ENCODE measurements around the gene CUTA. TPM values are rescaled to one million over a fixed set of nuclear protein-coding genes. Genes with fewer than 3 reads are reported as not detected.

Gene CUTA
- polyA plus RNA-seq, 1 donor, result 153 TPM

DNA sequence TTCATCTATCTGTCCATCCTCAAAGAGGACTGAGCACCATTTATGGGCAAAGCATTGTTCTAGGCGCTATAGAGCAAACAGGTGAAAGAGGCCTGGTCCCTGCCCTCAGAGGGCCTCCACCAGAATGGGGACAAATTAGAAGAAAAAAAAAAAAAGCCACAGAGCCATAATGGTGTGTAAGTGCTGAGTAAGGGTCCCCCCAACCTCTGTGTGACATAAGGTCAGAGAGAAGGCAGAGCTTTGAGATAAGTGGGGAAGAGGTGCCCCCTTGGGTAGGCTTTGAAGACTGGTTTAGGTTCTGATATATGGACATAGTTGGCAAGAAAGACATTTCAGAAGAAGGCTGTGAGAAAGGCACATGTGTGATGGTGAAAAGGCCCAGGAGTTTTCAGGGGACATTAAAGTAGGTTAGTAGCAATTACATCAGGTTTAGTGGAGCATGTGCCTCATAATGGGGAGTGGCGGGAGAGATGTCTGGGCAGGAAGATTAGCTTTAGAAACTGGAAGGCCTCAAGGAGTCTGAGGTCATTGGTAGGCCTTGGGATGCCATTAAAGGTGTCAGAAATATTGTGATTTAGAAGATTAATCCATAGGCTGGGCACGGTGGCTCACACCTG lies 21.2 kb upstream of the CUTA start:
- DNase-seq, result no peak

DNA sequence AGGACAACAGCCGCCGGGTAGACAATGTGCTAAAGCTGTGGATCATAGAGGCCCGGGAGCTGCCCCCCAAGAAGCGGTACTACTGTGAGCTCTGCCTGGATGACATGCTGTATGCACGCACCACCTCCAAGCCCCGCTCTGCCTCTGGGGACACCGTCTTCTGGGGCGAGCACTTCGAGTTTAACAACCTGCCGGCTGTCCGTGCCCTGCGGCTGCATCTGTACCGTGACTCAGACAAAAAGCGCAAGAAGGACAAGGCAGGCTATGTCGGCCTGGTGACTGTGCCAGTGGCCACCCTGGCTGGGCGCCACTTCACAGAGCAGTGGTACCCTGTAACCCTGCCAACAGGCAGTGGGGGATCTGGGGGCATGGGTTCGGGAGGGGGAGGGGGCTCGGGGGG lies 19.8 kb upstream of the CUTA start:
- DNase-seq, result no peak

DNA sequence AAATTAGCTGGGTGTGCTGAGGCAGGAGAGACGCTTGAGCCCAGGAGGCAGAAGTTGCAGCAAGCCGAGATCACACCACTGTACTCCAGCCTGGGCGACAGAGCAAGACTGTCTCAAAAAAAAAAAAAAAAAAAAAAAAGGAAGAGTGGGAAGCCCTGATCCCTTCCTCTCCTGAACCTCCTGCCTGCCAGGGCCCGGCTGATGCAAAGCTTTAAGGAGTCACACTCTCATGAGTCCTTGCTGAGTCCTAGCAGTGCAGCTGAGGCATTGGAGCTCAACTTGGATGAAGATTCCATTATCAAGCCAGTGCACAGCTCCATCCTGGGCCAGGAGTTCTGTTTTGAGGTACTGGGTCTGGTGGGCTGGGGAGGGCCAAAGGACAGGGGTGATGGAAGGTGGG lies 17.1 kb upstream of the CUTA start:
- no peak for DNase-seq

DNA sequence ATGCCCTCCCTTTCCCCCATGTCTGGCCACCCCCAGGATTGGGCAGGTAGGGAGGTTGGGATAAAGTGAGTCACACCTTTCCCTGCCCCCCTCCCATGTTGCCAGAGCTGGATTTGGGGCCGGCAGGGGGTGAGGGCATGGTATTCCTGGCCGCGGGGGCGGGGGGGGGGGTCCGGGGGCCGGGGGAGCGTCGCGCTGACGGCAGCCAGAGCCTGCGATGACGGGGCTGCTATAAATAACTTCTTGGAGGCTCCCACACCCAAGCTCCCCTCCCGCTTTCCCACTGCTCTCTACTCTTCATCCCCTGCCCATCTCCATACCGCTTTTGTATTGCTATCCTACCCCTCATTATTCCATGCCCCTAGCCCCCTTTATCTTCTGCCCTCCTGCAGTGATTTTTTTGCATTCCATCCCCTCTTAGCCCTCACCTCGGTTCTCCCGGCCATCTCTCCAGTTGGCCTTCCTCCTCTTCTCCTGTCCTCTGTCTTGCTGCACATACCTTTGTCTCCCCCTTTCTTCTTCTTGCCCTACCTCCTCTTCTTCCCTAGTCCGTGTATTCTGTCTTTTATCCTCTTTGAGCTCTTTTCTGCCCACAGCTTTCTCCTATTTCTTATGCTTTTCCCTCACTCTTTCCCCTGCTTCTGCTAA lies 15.8 kb upstream of the CUTA start:
- DNase-seq, result no peak

DNA sequence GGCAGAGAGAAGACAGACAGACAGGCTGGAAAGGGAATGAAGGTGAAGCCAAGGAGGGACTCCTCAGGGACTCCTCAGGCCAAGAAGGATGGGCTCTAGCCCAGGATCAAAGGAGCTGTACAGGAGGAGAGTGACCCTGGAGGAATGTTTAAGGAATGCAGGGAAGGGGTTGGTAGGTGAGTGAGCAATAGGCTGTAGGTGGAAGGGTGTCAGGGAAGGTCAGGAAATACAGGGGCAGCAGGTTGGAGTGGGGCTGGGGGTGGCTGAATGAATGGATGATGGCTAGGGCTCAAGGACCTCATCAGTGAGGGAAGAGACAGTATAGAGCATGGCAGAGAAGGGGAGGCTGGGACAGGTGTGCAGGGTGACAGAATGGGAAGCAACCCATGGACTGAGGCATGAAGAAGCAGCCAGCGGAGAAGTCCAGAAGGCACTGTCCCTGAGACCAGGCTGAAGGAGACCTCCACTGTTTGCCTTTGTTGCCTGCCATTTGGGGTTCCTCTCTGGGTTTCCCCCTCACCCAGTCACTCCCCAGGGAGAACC lies 15.2 kb upstream of the CUTA start:
- no peak for DNase-seq

DNA sequence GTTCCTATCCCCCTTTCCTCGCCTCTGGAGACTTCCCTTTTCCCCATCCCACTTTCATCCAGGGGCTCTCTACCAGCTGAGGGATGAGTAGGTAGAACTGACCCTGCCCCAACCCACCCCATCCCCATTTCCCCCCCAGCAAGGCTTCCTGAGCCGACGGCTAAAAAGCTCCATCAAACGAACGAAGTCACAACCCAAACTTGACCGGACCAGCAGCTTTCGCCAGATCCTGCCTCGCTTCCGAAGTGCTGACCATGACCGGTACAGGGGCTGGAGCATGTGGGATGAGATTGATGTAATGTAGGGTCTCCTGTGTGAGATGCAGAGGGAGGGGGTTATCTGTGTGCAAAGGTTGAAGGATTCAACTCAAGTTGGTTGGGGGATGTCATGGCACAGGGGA lies 14.6 kb upstream of the CUTA start:
- no peak for DNase-seq

DNA sequence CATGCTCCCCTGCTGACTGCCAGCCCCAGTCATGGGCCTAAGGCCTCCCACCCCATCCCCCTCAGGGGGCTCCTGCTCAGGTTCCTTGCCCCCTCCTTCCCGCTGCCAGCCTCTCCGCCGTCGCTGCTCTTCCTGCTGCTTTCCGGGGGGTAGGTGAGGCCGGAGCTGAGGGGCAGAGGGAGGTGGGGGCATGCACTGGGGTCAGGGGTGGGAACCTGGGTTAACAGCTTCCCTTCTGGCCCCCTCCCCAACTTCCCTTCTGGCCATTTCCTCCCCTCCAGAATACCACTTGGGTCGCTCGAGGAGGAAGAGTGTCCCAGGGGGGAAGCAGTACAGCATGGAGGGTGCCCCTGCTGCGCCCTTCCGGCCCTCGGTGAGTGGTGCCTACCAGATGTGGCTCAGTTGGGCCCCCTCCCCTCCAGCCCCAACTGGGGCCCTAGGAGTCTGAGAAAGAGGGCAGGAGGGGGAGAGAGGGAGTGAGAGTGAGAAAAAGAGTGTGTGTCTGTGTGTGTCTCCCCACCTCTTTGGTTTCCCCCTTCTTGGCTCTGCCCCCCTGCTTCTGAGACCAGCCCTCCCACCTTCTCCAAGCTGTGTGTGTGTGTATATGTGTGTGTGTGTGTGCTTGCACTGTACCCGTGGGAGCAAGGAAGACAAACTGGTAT lies 14.1 kb upstream of the CUTA start:
- no peak for DNase-seq

DNA sequence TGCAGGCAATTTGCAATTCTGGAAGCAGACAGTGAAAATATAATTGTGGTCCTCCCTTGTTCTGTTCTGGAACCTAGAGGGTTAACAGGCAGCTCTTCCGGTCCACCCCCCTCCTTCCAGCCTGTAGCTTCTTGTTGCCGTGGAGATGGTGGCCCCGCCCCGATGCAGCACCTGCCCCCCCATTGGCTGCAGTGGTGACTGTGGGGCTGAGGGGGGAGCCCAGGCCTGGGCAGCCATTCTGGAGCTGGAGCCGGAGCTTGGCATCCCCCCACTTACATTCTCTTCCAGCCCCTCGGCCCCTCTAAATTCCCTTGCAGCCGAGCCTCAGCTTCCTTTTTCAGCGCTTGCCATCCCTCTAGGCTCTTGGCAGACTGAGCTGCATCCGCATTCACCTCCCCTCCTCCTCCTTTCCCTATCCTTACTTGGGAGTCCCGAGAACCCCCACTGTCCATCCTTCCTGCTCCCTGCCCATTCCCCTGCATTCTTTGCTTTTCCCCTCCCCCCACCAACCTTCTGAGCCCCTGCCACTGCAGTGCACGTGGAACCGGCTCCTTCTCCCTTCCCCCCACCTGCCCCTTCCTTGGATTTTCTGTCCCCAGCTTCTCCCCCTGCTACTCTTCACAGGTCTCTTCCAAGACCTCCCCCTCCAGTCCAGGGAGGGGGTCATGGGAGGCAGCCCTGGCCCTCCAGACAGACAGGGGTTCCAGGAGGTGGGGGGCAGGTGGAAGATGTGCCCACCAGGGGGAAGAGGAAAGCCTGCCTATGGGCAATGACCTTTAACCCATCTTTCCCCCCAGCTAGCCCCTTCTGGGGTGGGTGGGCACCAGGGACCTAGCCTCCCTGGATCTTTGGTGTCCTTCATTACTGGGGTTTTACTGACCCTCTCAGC lies 13.3 kb upstream of the CUTA start:
- no peak for DNase-seq

DNA sequence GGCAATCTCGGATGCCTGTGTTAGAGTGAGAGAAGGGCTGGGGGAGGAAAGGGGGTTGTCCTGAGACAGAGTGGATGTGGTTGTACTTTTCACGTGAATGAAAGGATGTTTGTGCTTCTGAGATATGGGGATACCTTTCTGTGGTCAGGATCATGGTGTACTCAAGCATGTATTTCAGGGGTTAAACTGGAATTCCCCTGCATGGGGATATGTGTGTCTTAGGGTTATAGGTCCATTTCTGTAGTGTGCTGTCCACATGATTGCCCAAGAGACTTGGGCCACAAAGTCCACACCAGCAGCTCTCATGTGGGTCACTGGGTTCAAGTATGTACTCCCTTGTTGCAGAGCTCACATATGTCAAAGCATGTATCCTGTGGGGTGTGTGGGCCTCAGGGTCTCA lies 12.4 kb upstream of the CUTA start:
- no peak for DNase-seq

DNA sequence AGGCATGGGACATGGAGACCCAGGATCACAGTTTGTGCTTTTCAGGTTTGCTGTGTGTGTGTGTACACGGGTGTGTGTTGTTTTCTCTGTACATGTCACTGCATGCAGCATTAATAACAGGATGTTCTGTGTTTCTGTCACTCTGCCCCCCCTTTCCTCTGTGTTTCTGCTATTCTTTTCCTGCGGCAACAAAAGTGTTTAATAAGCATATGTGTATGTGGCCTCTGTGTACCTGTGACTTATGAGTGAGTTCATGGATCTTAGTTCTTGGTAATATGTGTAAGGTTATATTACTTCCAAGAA lies 11.8 kb upstream of the CUTA start:
- DNase-seq, result no peak

DNA sequence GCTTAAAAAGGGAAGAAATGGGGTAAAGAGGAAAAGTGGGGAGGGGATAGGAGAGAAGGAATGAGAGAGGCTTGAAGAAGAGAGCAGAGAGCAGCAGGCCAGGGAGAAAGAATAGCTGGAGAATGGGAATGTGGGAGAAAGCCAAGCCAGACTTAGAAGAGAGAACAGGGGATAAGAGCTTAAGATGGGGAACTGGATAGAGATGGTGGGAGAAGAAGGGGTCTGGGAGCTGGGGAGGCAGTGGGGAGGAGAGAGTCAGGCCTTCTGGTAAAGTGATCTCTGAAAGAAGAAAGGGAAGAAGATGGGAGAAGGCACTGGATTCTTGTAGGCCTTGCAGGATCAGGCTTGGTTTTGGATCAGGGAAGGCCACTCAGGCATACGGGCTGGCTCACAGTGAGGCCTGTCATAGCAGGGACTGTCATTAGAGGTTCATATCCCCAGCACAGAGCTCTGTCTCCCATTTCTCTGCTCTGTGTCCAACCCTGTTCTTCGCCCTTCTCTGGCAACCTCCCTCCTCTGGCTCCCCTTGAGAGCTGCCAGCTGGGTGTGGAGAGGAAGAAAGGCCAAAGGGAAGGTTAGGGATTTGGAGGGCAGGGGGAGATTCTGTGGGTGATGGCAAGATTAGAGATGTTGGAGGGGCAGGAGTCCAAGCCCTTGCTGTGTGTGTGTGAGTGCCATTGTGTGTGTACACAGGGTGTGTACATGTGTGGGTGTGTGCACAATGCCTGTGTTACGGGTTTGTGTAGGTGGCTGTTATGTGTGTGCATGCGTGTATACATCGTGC lies 11.3 kb upstream of the CUTA start:
- no peak for DNase-seq

DNA sequence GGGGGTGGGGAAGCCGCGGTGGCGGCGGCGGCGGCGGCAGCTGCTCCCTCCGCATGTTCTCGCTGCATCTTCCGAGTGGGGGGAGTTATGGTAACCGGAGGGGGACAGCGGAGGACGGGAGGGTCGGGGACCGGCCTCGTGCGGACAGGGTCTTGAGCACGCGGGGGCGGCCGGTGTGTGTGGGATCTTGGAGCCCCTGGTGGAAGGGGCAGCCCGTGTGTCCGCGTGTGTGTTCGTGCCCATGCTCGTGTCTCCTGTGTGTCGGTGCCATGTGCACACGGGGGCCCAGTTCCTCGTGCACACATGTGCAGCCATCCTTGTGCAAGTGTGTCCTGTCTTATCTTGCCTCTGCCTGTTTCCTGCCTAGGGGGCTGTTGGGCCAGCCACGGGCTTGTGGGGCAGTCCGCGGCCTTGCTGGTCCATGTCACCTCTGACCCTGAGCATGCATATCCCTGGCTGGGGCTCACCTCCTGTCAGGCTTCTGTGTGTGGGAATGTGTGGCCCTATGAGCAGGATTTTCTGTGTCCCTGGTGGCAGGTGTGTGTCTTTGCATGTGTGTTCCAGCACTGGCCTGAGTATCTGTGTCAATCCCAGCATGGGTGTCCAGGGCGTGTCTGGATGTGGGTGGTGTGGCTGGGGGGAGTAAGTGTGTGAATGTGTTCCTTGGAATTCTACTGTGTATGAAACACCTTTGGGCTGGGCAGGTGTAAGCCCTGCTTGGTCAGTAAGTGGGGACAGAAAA lies 10.5 kb upstream of the CUTA start:
- no peak for DNase-seq

DNA sequence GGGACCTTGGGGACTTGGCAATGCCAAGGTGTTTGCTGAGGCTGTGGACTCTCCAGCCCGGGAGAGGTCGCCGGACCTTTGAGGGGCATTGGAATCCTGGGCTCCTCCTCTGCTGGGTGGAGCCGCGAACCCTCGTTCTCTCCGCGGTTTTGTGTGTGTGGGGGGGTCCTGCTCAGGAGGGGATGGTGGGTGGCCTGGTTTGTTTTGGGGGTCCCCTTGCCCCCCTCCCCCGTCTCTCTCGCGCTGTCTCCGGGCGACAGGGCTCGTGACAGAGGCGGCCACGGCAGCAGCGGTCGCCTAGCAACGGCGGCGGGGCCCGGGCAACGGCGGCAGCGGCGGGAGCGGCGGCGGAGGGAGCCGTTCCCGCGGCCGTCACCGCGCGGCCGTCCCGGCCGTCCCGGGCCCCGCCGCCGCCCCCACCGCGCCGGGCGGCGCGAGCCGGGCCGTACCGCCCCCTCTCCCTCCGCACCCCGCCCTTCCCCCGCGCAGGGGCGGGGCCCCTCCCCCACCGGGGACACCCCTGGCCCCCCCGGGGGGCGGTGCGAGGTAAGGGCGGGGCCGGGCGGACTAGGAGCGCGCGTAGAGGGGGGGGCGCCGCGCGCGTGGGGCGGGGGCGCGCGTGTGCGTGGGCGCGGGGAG lies 9.8 kb upstream of the CUTA start:
- DNase-seq, result no peak

DNA sequence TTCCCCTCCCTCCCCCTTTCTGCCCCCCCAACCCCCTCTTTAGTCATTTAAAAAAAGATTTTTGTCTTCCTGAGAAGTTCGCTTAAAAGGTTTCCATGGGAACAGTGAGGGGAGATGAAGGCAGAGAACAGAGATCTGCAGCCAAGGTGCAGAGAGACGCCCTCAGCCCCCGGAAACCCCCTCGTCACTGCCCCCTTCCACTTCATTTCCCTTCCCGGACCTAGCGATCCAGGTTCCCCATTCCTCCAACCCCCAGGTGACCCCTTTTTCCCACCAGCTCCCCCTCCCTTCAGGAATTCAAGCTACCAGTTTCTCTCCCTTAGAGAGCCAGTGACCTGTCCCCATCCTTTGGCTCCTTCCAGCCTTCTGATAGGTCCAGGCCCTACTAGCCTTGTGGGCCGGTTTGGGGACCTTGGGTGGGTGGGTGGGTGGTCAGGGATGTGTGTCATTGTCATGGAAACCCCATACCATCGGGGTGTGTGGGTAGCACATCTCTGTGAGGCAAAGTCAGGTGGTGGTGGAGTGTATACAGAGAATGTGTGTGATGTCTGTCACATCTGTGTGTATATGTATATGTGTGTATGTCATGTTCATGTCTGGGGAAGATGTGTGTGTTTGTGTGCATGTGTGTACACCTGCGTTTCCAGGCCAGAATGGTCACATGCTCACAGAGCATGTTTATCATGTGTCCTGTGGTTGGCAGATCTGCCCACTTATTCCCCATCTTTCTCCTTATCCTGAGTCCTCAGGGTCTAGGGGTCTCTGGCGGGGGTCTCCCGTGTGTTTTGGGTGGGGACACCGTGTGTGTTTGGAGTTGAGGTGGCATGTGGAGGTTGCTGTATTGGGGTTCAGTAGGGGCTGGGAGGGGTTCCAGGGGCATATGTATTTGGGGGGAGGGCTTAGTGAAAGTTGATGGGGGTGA lies 8.9 kb upstream of the CUTA start:
- DNase-seq, result no peak

DNA sequence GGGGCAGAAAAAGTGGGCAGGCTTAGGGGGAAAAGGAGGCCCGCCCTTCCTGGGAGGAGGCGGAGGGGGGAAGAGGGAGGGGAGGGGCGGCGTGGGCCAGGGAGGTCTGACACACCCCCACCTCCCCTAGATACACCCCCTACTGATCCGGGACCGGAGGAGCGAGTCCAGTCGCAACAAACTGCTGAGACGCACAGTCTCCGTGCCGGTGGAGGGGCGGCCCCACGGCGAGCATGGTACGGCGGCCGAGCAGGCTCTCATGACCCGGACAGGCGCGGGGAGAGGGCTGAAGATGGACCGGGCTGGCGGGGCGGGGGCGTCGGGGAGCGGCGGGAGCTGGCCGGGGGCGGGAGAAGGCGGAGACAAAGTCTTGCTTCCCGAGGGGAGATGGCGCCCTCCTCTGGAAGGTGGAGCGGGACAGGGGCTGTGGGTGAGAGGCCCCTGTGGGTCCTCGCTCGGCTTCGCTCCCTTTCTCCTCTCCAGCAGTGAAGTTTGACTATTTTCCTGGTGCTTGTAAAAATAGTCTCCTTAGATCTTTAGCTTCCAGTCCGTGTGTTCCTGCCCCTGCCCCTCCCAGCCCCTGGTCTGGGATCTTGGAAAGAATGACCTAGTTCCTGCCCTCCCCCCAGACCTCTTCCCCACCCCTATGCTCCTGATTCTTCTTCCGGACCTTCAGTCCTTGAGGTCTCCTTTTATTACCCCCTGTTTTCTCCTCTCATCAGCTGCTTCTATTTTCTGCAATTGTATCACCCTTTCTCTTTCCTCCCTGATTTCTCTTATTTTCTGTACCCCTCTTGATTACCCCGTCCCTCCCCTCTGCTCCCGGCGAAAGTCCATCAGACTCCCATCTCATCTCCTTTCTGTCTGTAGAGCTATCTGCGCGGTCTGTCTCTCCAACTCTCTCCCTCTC lies 8.0 kb upstream of the CUTA start:
- DNase-seq, result peak; percentile 86

DNA sequence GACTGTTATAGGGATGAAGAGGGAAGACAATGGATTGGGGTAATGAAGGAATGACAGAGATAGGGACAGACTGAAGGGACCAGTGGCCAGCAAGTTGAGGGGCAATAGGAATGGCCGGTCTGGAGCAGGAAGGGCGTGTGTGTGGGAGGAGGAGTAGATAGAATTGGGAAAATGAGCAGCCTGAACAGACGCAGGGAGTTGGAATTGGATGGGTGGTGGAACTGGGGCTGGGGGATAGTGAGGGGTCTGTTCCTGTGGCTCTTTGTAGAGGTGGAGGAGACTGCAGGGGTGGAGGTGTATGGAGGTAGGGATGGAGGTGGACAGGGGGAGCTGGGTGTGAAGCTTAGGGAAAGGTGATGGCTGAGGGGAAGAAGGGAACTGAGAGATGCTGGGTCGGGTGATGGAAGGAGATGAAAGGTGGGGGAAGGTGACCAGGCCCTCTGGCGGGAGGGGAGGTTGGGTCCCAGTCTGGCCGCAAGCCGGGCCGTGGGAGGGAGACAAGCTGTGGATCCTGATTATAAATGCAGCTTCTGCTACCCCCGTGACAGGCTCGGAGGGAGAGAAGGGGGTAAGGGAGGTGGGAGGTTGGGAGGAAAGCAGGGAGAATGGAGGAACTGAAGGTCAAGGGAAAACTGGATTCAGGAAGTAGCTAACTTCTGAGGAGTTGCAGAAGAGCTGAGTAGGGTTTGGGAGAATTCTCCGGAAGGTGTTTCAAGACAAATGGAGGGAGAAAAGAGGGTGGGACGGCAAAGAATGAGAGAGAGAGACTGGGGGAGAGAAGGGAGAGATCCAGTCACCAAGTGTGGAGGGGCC lies 7.2 kb upstream of the CUTA start:
- no peak for DNase-seq

DNA sequence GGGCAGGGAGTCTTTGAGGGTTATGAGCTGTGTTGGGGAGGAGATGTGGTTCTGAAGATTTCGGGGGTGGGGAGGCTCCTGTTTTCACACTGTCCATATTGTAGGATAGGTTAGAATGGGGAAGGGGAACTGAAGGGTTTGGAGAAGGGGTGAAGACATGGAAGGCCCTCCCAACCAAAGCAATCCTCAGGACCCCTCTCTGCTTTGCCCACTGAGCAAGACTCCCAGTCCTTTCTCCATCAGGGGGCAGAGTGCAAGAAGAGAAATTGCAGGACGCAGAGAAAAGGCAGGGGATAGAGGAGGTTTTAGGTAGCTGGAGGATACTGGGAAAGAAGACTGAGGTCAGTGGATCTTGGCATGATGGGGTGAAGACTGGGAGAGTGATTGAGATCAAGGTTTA lies 5.9 kb upstream of the CUTA start:
- DNase-seq, result no peak

DNA sequence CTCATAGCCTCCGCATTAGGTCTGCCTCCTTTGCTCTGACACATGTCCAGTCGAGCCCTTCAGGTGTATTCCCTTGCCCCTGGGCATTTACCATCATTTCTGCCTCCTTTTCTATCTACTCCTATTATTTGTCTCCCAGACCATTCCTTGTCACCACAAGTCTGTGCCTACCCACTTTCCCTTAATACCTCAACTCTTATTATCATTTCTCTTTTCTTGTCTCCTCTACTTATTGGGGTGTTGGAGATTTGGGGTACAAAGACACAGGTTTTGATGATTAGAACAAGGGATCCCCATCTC lies 3.4 kb upstream of the CUTA start:
- DNase-seq, result no peak
